ENCODE data around the gene ST8SIA4.
"Not testable (repeated sequence)": the region's sequence is repeated elsewhere in the genome, so short reads cannot be mapped to it uniquely, and the experiment has no call there.

Gene ST8SIA4

GRCh38 chr5:100788417-100788816, 114.7 kb downstream of the ST8SIA4 start:
- in situ Hi-C loops (cut with MboI; ENCODE audit: low sequenced_read_pairs) = no loop called here

GRCh38 chr5:100787648-100788047, 115.4 kb downstream of the ST8SIA4 start:
- in situ Hi-C loops (cut with MboI; ENCODE audit: low sequenced_read_pairs) = no loop called here

GRCh38 chr5:100785536-100785935, 117.5 kb downstream of the ST8SIA4 start:
- in situ Hi-C loops (cut with MboI; ENCODE audit: low sequenced_read_pairs) = not testable (repeated sequence)

- in situ Hi-C loops (cut with MboI; ENCODE audit: low sequenced_read_pairs) = no loop called here
Measured at GRCh38 chr5:100780376-100780870, 122.7 kb downstream of the ST8SIA4 start.

GRCh38 chr5:100779669-100780375, 123.3 kb downstream of the ST8SIA4 start:
- in situ Hi-C loops (cut with MboI; ENCODE audit: low sequenced_read_pairs) = no loop called here

GRCh38 chr5:100777680-100778300, 125.3 kb downstream of the ST8SIA4 start:
- in situ Hi-C loops (cut with MboI; ENCODE audit: low sequenced_read_pairs) = no loop called here

GRCh38 chr5:100775533-100775855, 127.6 kb downstream of the ST8SIA4 start:
- in situ Hi-C loops (cut with MboI; ENCODE audit: low sequenced_read_pairs) = no loop called here

GRCh38 chr5:100772548-100772947, 130.5 kb downstream of the ST8SIA4 start:
- in situ Hi-C loops (cut with MboI; ENCODE audit: low sequenced_read_pairs) = no loop called here

GRCh38 chr5:100772006-100772405, 131.1 kb downstream of the ST8SIA4 start:
- in situ Hi-C loops (cut with MboI; ENCODE audit: low sequenced_read_pairs) = no loop called here

GRCh38 chr5:100771181-100771580, 131.9 kb downstream of the ST8SIA4 start:
- in situ Hi-C loops (cut with MboI; ENCODE audit: low sequenced_read_pairs) = no loop called here

GRCh38 chr5:100768221-100768620, 134.9 kb downstream of the ST8SIA4 start:
- in situ Hi-C loops (cut with MboI; ENCODE audit: low sequenced_read_pairs) = no loop called here

GRCh38 chr5:100762995-100763394, 140.1 kb downstream of the ST8SIA4 start:
- in situ Hi-C loops (cut with MboI; ENCODE audit: low sequenced_read_pairs) = no loop called here

GRCh38 chr5:100762108-100762507, 141.0 kb downstream of the ST8SIA4 start:
- in situ Hi-C loops (cut with MboI; ENCODE audit: low sequenced_read_pairs) = no loop called here

GRCh38 chr5:100761192-100761591, 141.9 kb downstream of the ST8SIA4 start:
- in situ Hi-C loops (cut with MboI; ENCODE audit: low sequenced_read_pairs) = no loop called here

GRCh38 chr5:100760688-100761087, 142.4 kb downstream of the ST8SIA4 start:
- in situ Hi-C loops (cut with MboI; ENCODE audit: low sequenced_read_pairs) = no loop called here

GRCh38 chr5:100758780-100759179, 144.3 kb downstream of the ST8SIA4 start:
- in situ Hi-C loops (cut with MboI; ENCODE audit: low sequenced_read_pairs) = no loop called here

- in situ Hi-C loops (cut with MboI; ENCODE audit: low sequenced_read_pairs) = no loop called here
Measured at GRCh38 chr5:100758306-100758705, 144.8 kb downstream of the ST8SIA4 start.

- in situ Hi-C loops (cut with MboI; ENCODE audit: low sequenced_read_pairs) = no loop called here
Measured at GRCh38 chr5:100757618-100758017, 145.5 kb downstream of the ST8SIA4 start.
